GM23338 (cell line): ENCODE results near the gene MBLAC1. TPM values are rescaled to one million over a fixed set of nuclear protein-coding genes. Genes with fewer than 3 reads are reported as not detected.

Experiments used
- ATAC-seq: fragments of 200-7000 bp; cut with Tn5 transposase; 3 replicates; pipeline ENCODE4 v1.9.1; 2020
- DNase-seq: peaks from one replicate; pipeline ENCODE4 v3.0.0-alpha.2; 2015; ENCODE audit warnings: low spot score
- H2AFZ ChIP-seq: fragments of 200-600 bp; sonication (generic); 2 replicates; pipeline ENCODE4 v1.8.0; 2016; ENCODE audit warnings: antibody characterized with exemption, mild to moderate bottlenecking, moderate library complexity
- H3F3A ChIP-seq: fragments of 200-600 bp; sonication (generic); replicated peaks from 2 replicates; pipeline ENCODE4 v1.8.0; 2017; ENCODE audit warnings: antibody characterized with exemption, mixed run types, low read depth
- H3K27ac ChIP-seq: fragments of 200-600 bp; sonication (generic); 2 replicates; pipeline ENCODE4 v1.6.1; 2016; ENCODE audit warnings: low read depth
- H3K27me3 ChIP-seq: fragments of 200-600 bp; sonication (generic); 2 replicates; pipeline ENCODE4 v1.8.0; 2016; ENCODE audit warnings: mild to moderate bottlenecking, mixed run types, moderate library complexity; ENCODE audit not compliant: insufficient read depth
- H3K36me3 ChIP-seq: fragments of 200-600 bp; sonication (generic); 2 replicates; pipeline ENCODE4 v1.8.0; 2016; ENCODE audit warnings: mild to moderate bottlenecking; ENCODE audit not compliant: insufficient read depth
- H3K4me1 ChIP-seq: fragments of 200-600 bp; sonication (generic); 2 replicates; pipeline ENCODE4 v1.8.0; 2016; ENCODE audit warnings: mild to moderate bottlenecking, moderate library complexity; ENCODE audit not compliant: insufficient read depth
- H3K4me2 ChIP-seq: fragments of 200-600 bp; sonication (generic); 2 replicates; pipeline ENCODE4 v1.7.1; 2017; ENCODE audit warnings: mixed run types
- H3K4me3 ChIP-seq: fragments of 200-600 bp; sonication (generic); 2 replicates; pipeline ENCODE4 v1.6.1; 2016; ENCODE audit warnings: mixed run types
- H3K79me2 ChIP-seq: fragments of 200-600 bp; sonication (generic); replicated peaks from 2 replicates; pipeline ENCODE4 v1.8.0; 2017; ENCODE audit warnings: mild to moderate bottlenecking; ENCODE audit not compliant: insufficient read depth
- H3K9me2 ChIP-seq: fragments of 200-600 bp; sonication (generic); 2 replicates; pipeline ENCODE4 v1.8.0; 2017; ENCODE audit not compliant: insufficient read depth
- H4K20me1 ChIP-seq: fragments of 200-600 bp; sonication (generic); replicated peaks from 2 replicates; pipeline ENCODE4 v1.8.0; 2017; ENCODE audit warnings: mild to moderate bottlenecking; ENCODE audit not compliant: insufficient read depth
- H3K27ac Mint-ChIP-seq: 2 replicates; pipeline ENCODE4 v1.8.0; 2020; ENCODE audit warnings: inconsistent platforms, mild to moderate bottlenecking, moderate library complexity, mixed read lengths
- H3K27me3 Mint-ChIP-seq: 3 replicates; pipeline ENCODE4 v1.8.0; 2022; ENCODE audit warnings: low read depth, mild to moderate bottlenecking, moderate library complexity, mixed read lengths, inconsistent platforms; ENCODE audit not compliant: insufficient read depth, poor library complexity
- H3K36me3 Mint-ChIP-seq: 3 replicates; pipeline ENCODE4 v1.8.0; 2021; ENCODE audit warnings: low read depth, mild to moderate bottlenecking, inconsistent platforms, moderate library complexity, mixed read lengths
- H3K4me1 Mint-ChIP-seq: 3 replicates; pipeline ENCODE4 v1.8.0; 2020; ENCODE audit warnings: mild to moderate bottlenecking, inconsistent platforms, mixed read lengths
- H3K4me3 Mint-ChIP-seq: 3 replicates; pipeline ENCODE4 v1.8.0; 2021; ENCODE audit warnings: moderate library complexity, mild to moderate bottlenecking, inconsistent platforms, mixed read lengths
- H3K9me3 Mint-ChIP-seq: 3 replicates; pipeline ENCODE4 v1.8.0; 2020; ENCODE audit warnings: moderate library complexity, mild to moderate bottlenecking, inconsistent platforms, mixed read lengths
- CREB1 ChIP-seq: fragments of 250-450 bp; sonication (Bioruptor Pico); IDR thresholded peaks from 2 replicates; pipeline ENCODE4 v1.5.0; 2020; ENCODE audit warnings: low read depth, mild to moderate bottlenecking, moderate library complexity
- CTCF ChIP-seq, 2 experiments: fragments of 200-600 bp in 1 of 2; sonication (generic) in 1 of 2; conservative IDR thresholded peaks; 2 replicates each; pipeline versions ENCODE4 v1.5.1 to v1.6.1; 2016 to 2017; ENCODE audit warnings: antibody characterized with exemption in 2 of 2, low read depth in 2 of 2, mild to moderate bottlenecking in 2 of 2, moderate library complexity in 1 of 2
- ETS1 ChIP-seq: IDR thresholded peaks from 2 replicates; pipeline ENCODE4 v1.6.1; 2016; ENCODE audit warnings: antibody characterized with exemption
- EZH2 ChIP-seq: fragments of 200-600 bp; sonication (generic); IDR thresholded peaks from one replicate; pipeline ENCODE4 v1.8.0; 2017; ENCODE audit warnings: antibody characterized with exemption, mild to moderate bottlenecking, low read depth; ENCODE audit not compliant: unreplicated experiment
- EZH2phosphoT487 ChIP-seq: fragments of 200-600 bp; sonication (generic); IDR thresholded peaks from one replicate; pipeline ENCODE4 v1.8.1; 2018; ENCODE audit warnings: antibody characterized with exemption; ENCODE audit not compliant: unreplicated experiment
- JUNB ChIP-seq: IDR thresholded peaks from one replicate; pipeline ENCODE4 v1.6.1; 2016; ENCODE audit warnings: antibody characterized with exemption; ENCODE audit not compliant: unreplicated experiment
- NANOG ChIP-seq: IDR thresholded peaks from 2 replicates; pipeline ENCODE4 v1.6.1; 2016; ENCODE audit warnings: antibody characterized with exemption, borderline replicate concordance
- POLR2AphosphoS5 ChIP-seq: IDR thresholded peaks from 2 replicates; pipeline ENCODE4 v1.6.1; 2016; ENCODE audit warnings: antibody characterized with exemption, low read depth
- REST ChIP-seq: IDR thresholded peaks from one replicate; pipeline ENCODE4 v1.6.1; 2018; ENCODE audit warnings: antibody characterized with exemption; ENCODE audit not compliant: unreplicated experiment
- STAT1 ChIP-seq: IDR thresholded peaks from one replicate; pipeline ENCODE4 v1.6.1; 2016; ENCODE audit warnings: antibody characterized with exemption; ENCODE audit not compliant: unreplicated experiment
- ZNF114 ChIP-seq: fragments of 250-450 bp; sonication (Bioruptor Pico); IDR thresholded peaks from 2 replicates; pipeline ENCODE4 v1.5.0; 2020; ENCODE audit warnings: mild to moderate bottlenecking, moderate library complexity
- ZNF331 ChIP-seq: fragments of 250-450 bp; sonication (Bioruptor Pico); IDR thresholded peaks from 2 replicates; pipeline ENCODE4 v1.5.0; 2020; ENCODE audit warnings: low read depth, mild to moderate bottlenecking, moderate library complexity
- ZNF462 ChIP-seq: fragments of 250-450 bp; sonication (Bioruptor Pico); IDR thresholded peaks from 2 replicates; pipeline ENCODE4 v1.5.0; 2020; ENCODE audit warnings: mild to moderate bottlenecking, moderate library complexity
- polyA plus RNA-seq: library from polyadenylated mRNA; unstranded; fragments of >200 nt; fragmentation: Nextera tagmentation; extraction: Ambion mirVana; gene quantifications from 2 replicates; pipeline ENCODE4 v1.2.1, GENCODE V29; 2016
- total RNA-seq: library from RNA; depleted of rRNA; stranded (reverse); fragments of >200 nt; shearing (Covaris generic); gene quantifications from 2 replicates; pipeline ENCODE4 v1.2.3, GENCODE V29; 2014

Gene MBLAC1
- total and polyA plus RNA-seq, 2 experiments from 2014 or later = 2.7 to 5.7 TPM

- Histone ChIP-seq H3K9me2 (no peaks in the 10 kb centered on the region), H3K4me2 (peak overlapping the region; percentile 70), H3K79me2 (peaks cover 29% of the 10 kb centered on the region), H4K20me1 (peaks cover 10% of the 10 kb centered on the region), H3F3A (peaks cover 18% of the 10 kb centered on the region), H3K27ac (no peak overlapping the region), H3K4me1 (peaks cover 22% of the 10 kb centered on the region), H3K4me3 (peak overlapping the region; percentile 39), H2AFZ (peak overlapping the region; percentile 20), H3K36me3 (no peaks in the 10 kb centered on the region), H3K27me3 (no peaks in the 10 kb centered on the region)
- Mint-ChIP-seq H3K4me1 (peaks cover 25% of the 10 kb centered on the region), H3K27ac (peak overlapping the region; percentile 90), H3K4me3 (peak overlapping the region; percentile 95), H3K27me3 (peaks cover 13% of the 10 kb centered on the region), H3K36me3 (peaks cover 24% of the 10 kb centered on the region), H3K9me3 (peaks cover 4% of the 10 kb centered on the region; the same call in 1 of the 3 replicates)
- TF ChIP-seq ZNF331 (CRISPR knock-in tag) = no peak
- no peak for TF ChIP-seq JUNB
- TF ChIP-seq STAT1 = no peak
- TF ChIP-seq CTCF (conservative IDR thresholded peaks at IDR 0.05; ENCODE audit: low read depth in 2 of 2) = no peak
- TF ChIP-seq CREB1 (CRISPR knock-in tag) = no peak
- TF ChIP-seq REST = no peak
- TF ChIP-seq ZNF114 = no peak
- TF ChIP-seq NANOG = no peak
- TF ChIP-seq ZNF462 (CRISPR knock-in tag) = no peak
- TF ChIP-seq ETS1 = no peak
- no peak for TF ChIP-seq EZH2phosphoT487
- TF ChIP-seq POLR2AphosphoS5 = no peak
- TF ChIP-seq EZH2 = no peak
- DNase-seq (no peak), ATAC-seq (no peak; the same call in 2 of the 3 replicates)
Observed at GRCh38 chr7:100148225-100148558, 21.4 kb downstream of the MBLAC1 start.
